Esophagus squamous epithelium (tissue), 5 donors: Measurements from ENCODE around the gene MAN2A2. TPM values are rescaled to one million over a fixed set of nuclear protein-coding genes. Genes with fewer than 3 reads are reported as not detected.

Source experiments
- DNase-seq: peaks from one replicate; lab custom pipeline; 2025; lab: John Stamatoyannopoulos, UW
- H3K27ac ChIP-seq, 4 donors: fragments of 200-600 bp; sonication (generic); one replicate each; pipeline ENCODE4 v1.5.1; 2016 to 2019; ENCODE audit warnings: mild to moderate bottlenecking in 1 of 4
- H3K27me3 ChIP-seq, 4 donors: fragments of 200-600 bp; sonication (generic); 1 replicate in 3 of 4; 2 replicates in 1 of 4; pipeline versions ENCODE4 v1.5.1 to v1.6.0; 2017 to 2021; ENCODE audit warnings: antibody characterized with exemption in 1 of 4
- H3K36me3 ChIP-seq, 3 donors: fragments of 200-600 bp; sonication (generic); one replicate each; pipeline ENCODE4 v1.5.1; 2016 to 2019
- H3K4me1 ChIP-seq, 3 donors: fragments of 200-600 bp; sonication (generic); one replicate each; pipeline ENCODE4 v1.5.1; 2017 to 2019
- H3K4me3 ChIP-seq, 4 donors: fragments of 200-600 bp; sonication (generic); 1 replicate in 3 of 4; 2 replicates in 1 of 4; pipeline ENCODE4 v1.5.1; 2016 to 2019; ENCODE audit warnings: mild to moderate bottlenecking in 2 of 4, moderate library complexity in 1 of 4
- H3K9me3 ChIP-seq, 3 donors: fragments of 200-600 bp; sonication (generic); one replicate each; pipeline ENCODE4 v1.5.1; 2016 to 2019
- CTCF ChIP-seq, 6 experiments: fragments of 450-650 bp in 4 of 6; fragments of 200-600 bp in 2 of 6; sonication (generic) in 2 of 6; IDR thresholded peaks; one replicate each; pipeline ENCODE4 v1.5.1; 2016 to 2019; ENCODE audit warnings: antibody characterized with exemption in 6 of 6, mild to moderate bottlenecking in 4 of 6, moderate library complexity in 4 of 6
- POLR2A ChIP-seq, 4 donors: fragments of 450-650 bp; IDR thresholded peaks; one replicate each; pipeline ENCODE4 v1.6.1; 2017; ENCODE audit warnings: antibody characterized with exemption in 4 of 4, mild to moderate bottlenecking in 4 of 4, moderate library complexity in 3 of 4
- WGBS, 2 donors: methylation state at CpG; one replicate each; pipeline ENCODE4 v1.1.5; 2018; 5-methylcytosine and 5-hydroxymethylcytosine counted together
- intact Hi-C: fragments of 100-400 bp; cut with DNase I; formaldehyde crosslinking; loops from one replicate; pipeline ENCODE4 v1.15.0; 2022
- total RNA-seq, 4 donors: library from RNA; depleted of rRNA; stranded (reverse); fragments of >200 nt; gene quantifications; one replicate each; pipeline ENCODE4 v1.1.0, GENCODE V29; 2016
- donor health status: DM: yes; HTN: yes; CAD: no.

The MAN2A2 gene
- total RNA-seq, 4 donors from 2014 or later = 9.9 to 25.2 (median 12.1) TPM

- no peak for DNase-seq
- H3K4me1 ChIP-seq = peaks cover 29 to 43% (median 37%) of the 10 kb centered on the region in 3 donors
- WGBS, 2 donors = 39 to 53% methylated on average over 4 to 13 of the region's 23 CpGs
- TF ChIP-seq POLR2A (IDR thresholded peaks at IDR 0.05) = no peak
- TF ChIP-seq CTCF (IDR thresholded peaks at IDR 0.05) = peak in 5 of 6 experiments; percentile 92 to 99 (median 97)
- H3K9me3 ChIP-seq = no peaks in the 10 kb centered on the region
- H3K27me3 ChIP-seq = no peaks in the 10 kb centered on the region
- peak overlapping the region; percentile 77 to 94 (median 92) for H3K27ac ChIP-seq
- peak overlapping the region in 3 of 4 donors; percentile 56 to 71 (median 60) for H3K4me3 ChIP-seq
- intact Hi-C loops = loop anchor here (5.0 to 10.0 kb wide), 2 partner anchors 171 to 238 kb away; partner anchors contain the start of gene BLM
- peaks cover 3 to 50% (median 14%) of the 10 kb centered on the region in 3 donors for H3K36me3 ChIP-seq
Observed at GRCh38 chr15:90885432-90886290, 17.4 kb upstream of the MAN2A2 start.

GRCh38 chr15:90886291-90886614 lies 16.8 kb upstream of the MAN2A2 start:
- no peak for DNase-seq
- peaks cover 3 to 50% (median 15%) of the 10 kb centered on the region in 3 donors for H3K36me3 ChIP-seq
- H3K4me1 ChIP-seq = peaks cover 29 to 43% (median 37%) of the 10 kb centered on the region in 3 donors
- no peaks in the 10 kb centered on the region for H3K9me3 ChIP-seq
- intact Hi-C loops = loop anchor here (5.0 to 10.0 kb wide), 2 partner anchors 171 to 239 kb away; partner anchors contain the start of gene BLM
- 15 to 26% methylated on average over 4 to 5 of the region's 5 CpGs for WGBS, 2 donors
- peak overlapping the region in 3 of 4 donors; percentile 39 to 93 (median 91) for H3K27ac ChIP-seq
- peak overlapping the region in 2 of 4 donors; percentile 56 to 71 for H3K4me3 ChIP-seq
- TF ChIP-seq CTCF (IDR thresholded peaks at IDR 0.05) (no peak), POLR2A (IDR thresholded peaks at IDR 0.05) (no peak)
- H3K27me3 ChIP-seq = no peaks in the 10 kb centered on the region

- no peak for DNase-seq
- H3K4me1 ChIP-seq = peaks cover 29 to 43% (median 37%) of the 10 kb centered on the region in 3 donors
- intact Hi-C loops = loop anchor here (5.0 to 10.0 kb wide), 2 partner anchors 172 to 240 kb away; partner anchors contain the start of gene BLM
- whole genome bisulfite sequencing, 2 donors = 86% methylated on average over 10 of the region's 13 CpGs; no CpG with 5 or more reads in 1 of the 2 donors
- H3K36me3 ChIP-seq = peaks cover 3 to 50% (median 17%) of the 10 kb centered on the region in 3 donors
- no peak overlapping the region for H3K4me3 ChIP-seq
- no peak overlapping the region for H3K27ac ChIP-seq
- H3K27me3 ChIP-seq = no peaks in the 10 kb centered on the region
- TF ChIP-seq CTCF (IDR thresholded peaks at IDR 0.05) (no peak), POLR2A (IDR thresholded peaks at IDR 0.05) (no peak)
- no peaks in the 10 kb centered on the region for H3K9me3 ChIP-seq
Observed at GRCh38 chr15:90887037-90887481, 16.0 kb upstream of the MAN2A2 start.

- TF ChIP-seq POLR2A (IDR thresholded peaks at IDR 0.05) (no peak), CTCF (IDR thresholded peaks at IDR 0.05) (no peak)
- 92% methylated on average over 2 of the region's 18 CpGs; no CpG with 5 or more reads in 1 of the 2 donors for whole genome bisulfite sequencing, 2 donors
- no peaks in the 10 kb centered on the region for H3K27me3 ChIP-seq
- H3K9me3 ChIP-seq = no peaks in the 10 kb centered on the region
- peaks cover 16 to 64% (median 29%) of the 10 kb centered on the region in 3 donors for H3K36me3 ChIP-seq
- H3K27ac ChIP-seq = no peak overlapping the region
- H3K4me3 ChIP-seq = no peak overlapping the region
- intact Hi-C loops = loop anchor here (5.0 to 10.0 kb wide), 2 partner anchors 175 to 242 kb away; partner anchors contain the start of gene BLM
- H3K4me1 ChIP-seq = peaks cover 18 to 27% (median 23%) of the 10 kb centered on the region in 3 donors
- no peak for DNase-seq
Observed at GRCh38 chr15:90889313-90889730, 13.8 kb upstream of the MAN2A2 start.
